Right lobe of liver (tissue), 4 donors: ENCODE measurements around the gene FARS2.

Source experiments
- CTCF ChIP-seq, 4 donors: fragments of 200-600 bp in 3 of 4; fragments of 450-650 bp in 1 of 4; IDR thresholded peaks; one replicate each; pipeline versions ENCODE4 v1.5.1 to v1.8.0; 2016 to 2022; ENCODE audit warnings: antibody characterized with exemption in 4 of 4, mild to moderate bottlenecking in 2 of 4
- POLR2A ChIP-seq: fragments of 450-650 bp; IDR thresholded peaks from one replicate; pipeline ENCODE4 v1.6.1; 2017; ENCODE audit warnings: antibody characterized with exemption, mild to moderate bottlenecking
- donor health status: DM: no; HTN: no; CAD: no.
- donor health status: DM: no; HTN: no; CAD: no.
- donor health status: DM: no; HTN: yes; CAD: no.

DNA sequence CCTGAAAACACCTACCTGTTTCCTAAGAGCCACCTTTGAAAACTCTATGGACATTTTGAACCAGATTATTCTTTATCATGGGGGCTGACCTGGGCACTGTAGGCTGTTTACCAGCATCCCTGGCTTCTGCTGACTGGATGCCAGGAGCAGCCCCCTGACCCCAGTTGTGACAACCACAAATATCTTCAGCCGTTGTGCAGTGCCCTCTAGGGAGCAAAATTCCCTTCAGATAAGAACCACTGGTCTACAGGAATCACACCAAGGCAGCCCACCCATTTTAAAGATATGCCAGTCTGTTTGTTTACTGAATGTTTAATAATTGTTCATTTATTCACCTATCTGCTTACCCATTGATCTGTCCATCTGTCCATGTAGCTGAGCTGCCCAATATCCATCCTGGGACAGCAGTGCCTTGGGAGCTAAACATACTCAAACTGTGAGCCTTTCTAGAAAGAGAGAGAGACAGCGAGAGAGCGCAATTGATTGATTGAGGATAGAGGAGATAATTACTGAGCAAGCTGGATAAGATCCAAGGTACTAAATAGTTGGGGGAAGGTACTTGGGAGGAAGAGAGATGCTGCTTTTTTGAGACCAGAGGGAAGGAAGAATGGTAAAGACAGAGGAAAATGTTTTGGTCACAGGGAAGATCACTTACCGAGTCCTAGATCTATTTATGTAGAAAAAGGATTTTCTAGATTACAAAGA is 468.7 kb downstream of the FARS2 start:
- TF ChIP-seq POLR2A: no peak
- no peak for TF ChIP-seq CTCF (IDR thresholded peaks at IDR 0.05)
